Measurements from ENCODE around the gene UQCC3. TPM values are rescaled to one million over a fixed set of nuclear protein-coding genes. Genes with fewer than 3 reads are reported as not detected.

Gene UQCC3
- total and polyA plus RNA-seq, 9 of the 15 experiments (the other 6 are each of a cell fraction or from before 2014, with no cell fraction given): 3.3 to 44.3 (median 8.0) TPM

DNA sequence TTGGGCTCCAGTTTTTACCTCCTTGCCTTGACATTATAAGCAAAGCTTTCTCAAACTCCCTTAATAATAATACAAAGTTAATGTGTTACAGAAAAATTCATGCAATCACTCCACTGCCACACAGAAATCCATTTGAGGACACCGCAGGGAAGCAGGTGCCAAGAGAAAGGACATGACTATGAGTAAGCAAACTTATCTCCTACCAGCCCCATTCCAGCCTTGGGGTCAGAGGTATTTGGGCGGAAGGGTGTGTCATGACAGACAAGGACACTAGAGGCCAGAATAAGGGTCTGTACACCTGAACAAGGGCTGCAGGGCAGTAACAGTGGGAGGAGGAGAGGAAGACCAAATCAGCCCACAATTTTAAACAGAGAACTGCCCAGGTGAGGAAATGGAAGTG lies 41.9 kb downstream of the UQCC3 start (continued):
- TF ChIP-seq KDM1A (IDR thresholded peaks at IDR 0.05): peak in 1 of 2 experiments; percentile 29; a peak in 1 of 4 replicates
- peak in 1 of 2 experiments; percentile 9; a peak in 1 of 4 replicates for TF ChIP-seq RAD21 (CRISPR knock-in tag; conservative IDR thresholded peaks at IDR 0.05 in 1 of 2, IDR thresholded peaks at IDR 0.05 in 1 of 2)
- TF ChIP-seq NR2C2 (CRISPR knock-in tag; IDR thresholded peaks at IDR 0.05): no peak
- peak; percentile 75 for TF ChIP-seq NR2C2 (tag; IDR thresholded peaks at IDR 0.05)
- peak; percentile 62 for TF ChIP-seq FOSL1 (tag; conservative IDR thresholded peaks at IDR 0.05)
- TF ChIP-seq, protein P1, sequence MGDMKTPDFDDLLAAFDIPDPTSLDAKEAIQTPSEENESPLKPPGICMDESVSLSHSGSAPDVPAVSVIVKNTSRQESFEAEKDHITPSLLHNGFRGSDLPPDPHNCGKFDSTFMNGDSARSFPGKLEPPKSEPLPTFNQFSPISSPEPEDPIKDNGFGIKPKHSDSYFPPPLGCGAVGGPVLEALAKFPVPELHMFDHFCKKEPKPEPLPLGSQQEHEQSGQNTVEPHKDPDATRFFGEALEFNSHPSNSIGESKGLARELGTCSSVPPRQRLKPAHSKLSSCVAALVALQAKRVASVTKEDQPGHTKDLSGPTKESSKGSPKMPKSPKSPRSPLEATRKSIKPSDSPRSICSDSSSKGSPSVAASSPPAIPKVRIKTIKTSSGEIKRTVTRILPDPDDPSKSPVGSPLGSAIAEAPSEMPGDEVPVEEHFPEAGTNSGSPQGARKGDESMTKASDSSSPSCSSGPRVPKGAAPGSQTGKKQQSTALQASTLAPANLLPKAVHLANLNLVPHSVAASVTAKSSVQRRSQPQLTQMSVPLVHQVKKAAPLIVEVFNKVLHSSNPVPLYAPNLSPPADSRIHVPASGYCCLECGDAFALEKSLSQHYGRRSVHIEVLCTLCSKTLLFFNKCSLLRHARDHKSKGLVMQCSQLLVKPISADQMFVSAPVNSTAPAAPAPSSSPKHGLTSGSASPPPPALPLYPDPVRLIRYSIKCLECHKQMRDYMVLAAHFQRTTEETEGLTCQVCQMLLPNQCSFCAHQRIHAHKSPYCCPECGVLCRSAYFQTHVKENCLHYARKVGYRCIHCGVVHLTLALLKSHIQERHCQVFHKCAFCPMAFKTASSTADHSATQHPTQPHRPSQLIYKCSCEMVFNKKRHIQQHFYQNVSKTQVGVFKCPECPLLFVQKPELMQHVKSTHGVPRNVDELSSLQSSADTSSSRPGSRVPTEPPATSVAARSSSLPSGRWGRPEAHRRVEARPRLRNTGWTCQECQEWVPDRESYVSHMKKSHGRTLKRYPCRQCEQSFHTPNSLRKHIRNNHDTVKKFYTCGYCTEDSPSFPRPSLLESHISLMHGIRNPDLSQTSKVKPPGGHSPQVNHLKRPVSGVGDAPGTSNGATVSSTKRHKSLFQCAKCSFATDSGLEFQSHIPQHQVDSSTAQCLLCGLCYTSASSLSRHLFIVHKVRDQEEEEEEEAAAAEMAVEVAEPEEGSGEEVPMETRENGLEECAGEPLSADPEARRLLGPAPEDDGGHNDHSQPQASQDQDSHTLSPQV (IDR thresholded peaks at IDR 0.05): 0 out of 2 replicates have a peak, but pooled peaks have one; percentile 32
- no peak for TF ChIP-seq CAMTA2 (CRISPR knock-in tag; conservative IDR thresholded peaks at IDR 0.05)
- TF ChIP-seq, protein P2, sequence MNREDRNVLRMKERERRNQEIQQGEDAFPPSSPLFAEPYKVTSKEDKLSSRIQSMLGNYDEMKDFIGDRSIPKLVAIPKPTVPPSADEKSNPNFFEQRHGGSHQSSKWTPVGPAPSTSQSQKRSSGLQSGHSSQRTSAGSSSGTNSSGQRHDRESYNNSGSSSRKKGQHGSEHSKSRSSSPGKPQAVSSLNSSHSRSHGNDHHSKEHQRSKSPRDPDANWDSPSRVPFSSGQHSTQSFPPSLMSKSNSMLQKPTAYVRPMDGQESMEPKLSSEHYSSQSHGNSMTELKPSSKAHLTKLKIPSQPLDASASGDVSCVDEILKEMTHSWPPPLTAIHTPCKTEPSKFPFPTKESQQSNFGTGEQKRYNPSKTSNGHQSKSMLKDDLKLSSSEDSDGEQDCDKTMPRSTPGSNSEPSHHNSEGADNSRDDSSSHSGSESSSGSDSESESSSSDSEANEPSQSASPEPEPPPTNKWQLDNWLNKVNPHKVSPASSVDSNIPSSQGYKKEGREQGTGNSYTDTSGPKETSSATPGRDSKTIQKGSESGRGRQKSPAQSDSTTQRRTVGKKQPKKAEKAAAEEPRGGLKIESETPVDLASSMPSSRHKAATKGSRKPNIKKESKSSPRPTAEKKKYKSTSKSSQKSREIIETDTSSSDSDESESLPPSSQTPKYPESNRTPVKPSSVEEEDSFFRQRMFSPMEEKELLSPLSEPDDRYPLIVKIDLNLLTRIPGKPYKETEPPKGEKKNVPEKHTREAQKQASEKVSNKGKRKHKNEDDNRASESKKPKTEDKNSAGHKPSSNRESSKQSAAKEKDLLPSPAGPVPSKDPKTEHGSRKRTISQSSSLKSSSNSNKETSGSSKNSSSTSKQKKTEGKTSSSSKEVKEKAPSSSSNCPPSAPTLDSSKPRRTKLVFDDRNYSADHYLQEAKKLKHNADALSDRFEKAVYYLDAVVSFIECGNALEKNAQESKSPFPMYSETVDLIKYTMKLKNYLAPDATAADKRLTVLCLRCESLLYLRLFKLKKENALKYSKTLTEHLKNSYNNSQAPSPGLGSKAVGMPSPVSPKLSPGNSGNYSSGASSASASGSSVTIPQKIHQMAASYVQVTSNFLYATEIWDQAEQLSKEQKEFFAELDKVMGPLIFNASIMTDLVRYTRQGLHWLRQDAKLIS (CRISPR knock-in tag; IDR thresholded peaks at IDR 0.05): no peak
